ENCODE results near the gene ATP8B2.
"Not testable (repeated sequence)": the region's sequence is repeated elsewhere in the genome, so short reads cannot be mapped to it uniquely, and the experiment has no call there.

ATP8B2 gene

GRCh38 chr1:154320882-154321608 is 4.3 kb upstream of the ATP8B2 start, which contains the start of gene AQP10:
TSS of gene AQP10 (plus strand) at chr1:154321093. CDS start at chr1:154321156, 63 bp downstream.
- no peak within 1 kb of the TSS for H3K4me2 ChIP-seq

GRCh38 chr1:154321609-154321934 is 3.8 kb upstream of the ATP8B2 start:
- Histone ChIP-seq H3K4me1 (ENCODE audit: low read depth, poor library complexity, severe bottlenecking) (peaks cover 12% of the 10 kb centered on the region), H3K27me3 (ENCODE audit: insufficient read depth, low read depth) (peaks cover 19% of the 10 kb centered on the region)
- H2AFZ ChIP-seq (ENCODE audit: low read depth); H3K9ac ChIP-seq; H3K27ac ChIP-seq; H3K4me3 ChIP-seq (IDR thresholded peaks at IDR 0.05; ENCODE audit: insufficient read depth, low read depth, low read length); H3K79me2 ChIP-seq (ENCODE audit: insufficient read depth, low read depth); H3K36me3 ChIP-seq (ENCODE audit: insufficient read depth); H3K4me2 ChIP-seq; H4K20me1 ChIP-seq (ENCODE audit: insufficient read depth): not testable (repeated sequence)

More at GRCh38 chr1:154320882-154321608, 4.3 kb upstream of the ATP8B2 start, which contains the start of gene AQP10:
- Histone ChIP-seq H4K20me1 (ENCODE audit: insufficient read depth) (no peaks in the 10 kb centered on the region), H2AFZ (ENCODE audit: low read depth) (no peak within 1 kb of the TSS), H3K36me3 (ENCODE audit: insufficient read depth) (no peaks in the 10 kb centered on the region), H3K4me1 (ENCODE audit: low read depth, poor library complexity, severe bottlenecking) (peaks cover 6% of the 10 kb centered on the region), H3K4me3 (IDR thresholded peaks at IDR 0.05; ENCODE audit: insufficient read depth, low read depth, low read length) (no peak within 1 kb of the TSS), H3K27ac (no peak within 1 kb of the TSS), H3K27me3 (ENCODE audit: insufficient read depth, low read depth) (peaks cover 19% of the 10 kb centered on the region), H3K9ac (no peak within 1 kb of the TSS), H3K79me2 (ENCODE audit: insufficient read depth, low read depth) (peaks cover 4% of the 10 kb centered on the region; the same call in 1 of the 2 replicates)
- TF ChIP-seq CTCF (conservative IDR thresholded peaks at IDR 0.05; ENCODE audit: low read depth, low read length) = no peak

- Histone ChIP-seq H3K79me2 (ENCODE audit: insufficient read depth, low read depth) (peaks cover 14% of the 10 kb centered on the region; the same call in 1 of the 2 replicates), H3K9ac (no peak overlapping the region), H3K4me1 (ENCODE audit: low read depth, poor library complexity, severe bottlenecking) (peaks cover 30% of the 10 kb centered on the region), H3K27ac (no peak overlapping the region), H4K20me1 (ENCODE audit: insufficient read depth) (no peaks in the 10 kb centered on the region), H3K27me3 (ENCODE audit: insufficient read depth, low read depth) (peaks cover 11% of the 10 kb centered on the region), H3K36me3 (ENCODE audit: insufficient read depth) (no peaks in the 10 kb centered on the region), H3K4me2 (no peak overlapping the region), H3K4me3 (IDR thresholded peaks at IDR 0.05; ENCODE audit: insufficient read depth, low read depth, low read length) (no peak overlapping the region), H2AFZ (ENCODE audit: low read depth) (no peak overlapping the region)
- TF ChIP-seq CTCF (conservative IDR thresholded peaks at IDR 0.05; ENCODE audit: low read depth, low read length) = no peak
Observed at GRCh38 chr1:154323493-154323892, 1.8 kb upstream of the ATP8B2 start.

GRCh38 chr1:154324241-154324640 is 1.1 kb upstream of the ATP8B2 start:
- H3K27ac ChIP-seq = no peak overlapping the region
- H3K4me3 ChIP-seq (IDR thresholded peaks at IDR 0.05; ENCODE audit: insufficient read depth, low read depth, low read length) = peak overlapping the region; percentile 96
- no peak for TF ChIP-seq CTCF (conservative IDR thresholded peaks at IDR 0.05; ENCODE audit: low read depth, low read length)
- peak overlapping the region; percentile 86 for H2AFZ ChIP-seq (ENCODE audit: low read depth)
- no peaks in the 10 kb centered on the region for H3K36me3 ChIP-seq (ENCODE audit: insufficient read depth)
- no peaks in the 10 kb centered on the region for H4K20me1 ChIP-seq (ENCODE audit: insufficient read depth)
- peak overlapping the region; percentile 61; the same call in 1 of the 2 replicates for H3K4me2 ChIP-seq
- peaks cover 11% of the 10 kb centered on the region for H3K27me3 ChIP-seq (ENCODE audit: insufficient read depth, low read depth)
- H3K9ac ChIP-seq = no peak overlapping the region
- peaks cover 14% of the 10 kb centered on the region; the same call in 1 of the 2 replicates for H3K79me2 ChIP-seq (ENCODE audit: insufficient read depth, low read depth)
- H3K4me1 ChIP-seq (ENCODE audit: low read depth, poor library complexity, severe bottlenecking) = peaks cover 35% of the 10 kb centered on the region
